ENCODE data around the gene OBSCN. TPM values are rescaled to one million over a fixed set of nuclear protein-coding genes. Genes with fewer than 3 reads are reported as not detected.

The OBSCN gene
- total RNA-seq, 1 experiment from 2014 or later: 33.3 TPM

- no peaks in the 10 kb centered on the region for H3K79me1 ChIP-seq (ENCODE audit: insufficient read depth, low read depth, low read length, poor library complexity, severe bottlenecking)
- no peak overlapping the region for H3K4ac ChIP-seq (ENCODE audit: low read depth, low read length)
- no peaks in the 10 kb centered on the region for H3K79me2 ChIP-seq (ENCODE audit: insufficient read depth, low read length)
- H2BK12ac ChIP-seq (ENCODE audit: insufficient read length, low read depth, low read length): no peak overlapping the region
- no peak overlapping the region for H2BK120ac ChIP-seq (ENCODE audit: low read depth, low read length, poor library complexity, severe bottlenecking)
- H3K23me2 ChIP-seq (ENCODE audit: insufficient read length, low read depth, low read length, poor library complexity, severe bottlenecking): no peaks in the 10 kb centered on the region
- no peak overlapping the region for H2BK5ac ChIP-seq (ENCODE audit: insufficient read length, low read length)
- no peak overlapping the region for H3K27ac ChIP-seq (ENCODE audit: insufficient read length, low read depth, low read length)
- no peak overlapping the region for H3K18ac ChIP-seq (ENCODE audit: insufficient read length, low read depth, low read length)
- H3K9ac ChIP-seq (ENCODE audit: extremely low read depth, insufficient read length, low read length): no peak overlapping the region
- no peak overlapping the region for H3K14ac ChIP-seq (ENCODE audit: insufficient read depth, low read length)
- Mint-ChIP-seq H3K4me1 (peaks cover 0 to 6% of the 10 kb centered on the region in 2 experiments; a peak in 1 of 4 replicates), H3K27ac (no peak overlapping the region; a peak in 1 of 7 replicates), H3K36me3 (ENCODE audit: insufficient read depth in 1 of 3, low read depth in 3 of 3) (peaks cover 35 to 41% (median 38%) of the 10 kb centered on the region in 3 experiments), H3K9me3 (peaks cover 17 to 20% of the 10 kb centered on the region in 2 experiments), H3K27me3 (ENCODE audit: low read depth) (no peaks in the 10 kb centered on the region), H3K4me3 (no peak overlapping the region)
- DNase-seq: no peak
- H3K9me3 ChIP-seq (ENCODE audit: control insufficient read depth, low read depth, low read length): no peaks in the 10 kb centered on the region
- no peak overlapping the region for H4K8ac ChIP-seq (replicated peaks; ENCODE audit: insufficient read length, low read depth, low read length)
- no peak overlapping the region for H3K23ac ChIP-seq (ENCODE audit: insufficient read length, low read depth, low read length)
- H3T11ph ChIP-seq (ENCODE audit: low read length): no peak overlapping the region
- H4K20me1 ChIP-seq (ENCODE audit: control insufficient read depth, insufficient read depth, insufficient read length): no peaks in the 10 kb centered on the region
- TF ChIP-seq, protein P1, sequence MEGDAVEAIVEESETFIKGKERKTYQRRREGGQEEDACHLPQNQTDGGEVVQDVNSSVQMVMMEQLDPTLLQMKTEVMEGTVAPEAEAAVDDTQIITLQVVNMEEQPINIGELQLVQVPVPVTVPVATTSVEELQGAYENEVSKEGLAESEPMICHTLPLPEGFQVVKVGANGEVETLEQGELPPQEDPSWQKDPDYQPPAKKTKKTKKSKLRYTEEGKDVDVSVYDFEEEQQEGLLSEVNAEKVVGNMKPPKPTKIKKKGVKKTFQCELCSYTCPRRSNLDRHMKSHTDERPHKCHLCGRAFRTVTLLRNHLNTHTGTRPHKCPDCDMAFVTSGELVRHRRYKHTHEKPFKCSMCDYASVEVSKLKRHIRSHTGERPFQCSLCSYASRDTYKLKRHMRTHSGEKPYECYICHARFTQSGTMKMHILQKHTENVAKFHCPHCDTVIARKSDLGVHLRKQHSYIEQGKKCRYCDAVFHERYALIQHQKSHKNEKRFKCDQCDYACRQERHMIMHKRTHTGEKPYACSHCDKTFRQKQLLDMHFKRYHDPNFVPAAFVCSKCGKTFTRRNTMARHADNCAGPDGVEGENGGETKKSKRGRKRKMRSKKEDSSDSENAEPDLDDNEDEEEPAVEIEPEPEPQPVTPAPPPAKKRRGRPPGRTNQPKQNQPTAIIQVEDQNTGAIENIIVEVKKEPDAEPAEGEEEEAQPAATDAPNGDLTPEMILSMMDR (conservative IDR thresholded peaks at IDR 0.05): no peak
- H4K91ac ChIP-seq (ENCODE audit: insufficient read length, low read depth, low read length): no peak overlapping the region
- no peak overlapping the region for H2BK20ac ChIP-seq (ENCODE audit: low read depth, low read length, poor library complexity, severe bottlenecking)
- no peak overlapping the region for H3K4me2 ChIP-seq (ENCODE audit: insufficient read depth, insufficient read length, low read length)
- no peaks in the 10 kb centered on the region for H3K27me3 ChIP-seq (ENCODE audit: insufficient read depth, low read length)
- no CpG with 5 or more reads among the region's 9 CpGs for WGBS (ENCODE audit: extremely low coverage, insufficient read length, low lambda C conversion rate)
- no peaks in the 10 kb centered on the region for H3K4me1 ChIP-seq (ENCODE audit: insufficient read depth, low read length)
- H3K56ac ChIP-seq (ENCODE audit: insufficient read length, low read depth, low read length): no peak overlapping the region
- H4K5ac ChIP-seq (ENCODE audit: insufficient read length, low read depth, low read length): no peak overlapping the region
- no peak overlapping the region for H2AFZ ChIP-seq (ENCODE audit: low read length)
- no peak overlapping the region for H2AK5ac ChIP-seq (ENCODE audit: insufficient read length, low read length)
- H2BK15ac ChIP-seq (ENCODE audit: low read depth, low read length): no peak overlapping the region
These were observed 51.6 kb downstream of the OBSCN start for GRCh38 chr1:228259368-228259894.

Measured in H9 (cell line).